Stomach (tissue), 4 donors: ENCODE data around the gene ZFP91.

Experiments used
- EP300 ChIP-seq: sonication (generic); formaldehyde crosslinking; IDR thresholded peaks from one replicate; pipeline ENCODE4 v1.6.1; 2017; ENCODE audit warnings: antibody characterized with exemption
- TF ChIP-seq, protein P1 (sequence below), 7 experiments: fragments of 450-650 bp in 4 of 7; fragments of 200-600 bp in 3 of 7; sonication (generic) in 3 of 7; IDR thresholded peaks; one replicate each; pipeline ENCODE4 v1.5.1; 2016 to 2019; ENCODE audit warnings: antibody characterized with exemption in 7 of 7, control low read depth in 2 of 7, mild to moderate bottlenecking in 1 of 7

DNA sequence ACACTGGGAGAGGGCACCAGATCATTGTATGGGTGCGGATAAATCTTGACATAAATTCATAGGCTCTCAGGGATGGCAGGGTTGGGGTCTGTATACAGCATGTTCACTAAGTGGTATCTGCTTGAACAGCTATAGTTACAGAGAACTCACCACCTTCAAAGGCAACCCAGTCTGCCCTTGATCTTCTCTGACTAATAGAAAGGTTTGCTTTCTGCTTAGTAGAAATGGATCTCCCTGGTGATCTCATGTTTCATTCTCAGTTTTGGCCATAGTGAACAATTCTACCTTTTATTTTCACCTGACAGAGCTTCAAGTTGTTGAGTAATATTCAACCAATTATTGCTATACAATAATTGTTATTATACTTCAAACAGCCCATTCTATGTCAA, 76.0 kb downstream of the ZFP91 start:
- TF ChIP-seq, protein P1, sequence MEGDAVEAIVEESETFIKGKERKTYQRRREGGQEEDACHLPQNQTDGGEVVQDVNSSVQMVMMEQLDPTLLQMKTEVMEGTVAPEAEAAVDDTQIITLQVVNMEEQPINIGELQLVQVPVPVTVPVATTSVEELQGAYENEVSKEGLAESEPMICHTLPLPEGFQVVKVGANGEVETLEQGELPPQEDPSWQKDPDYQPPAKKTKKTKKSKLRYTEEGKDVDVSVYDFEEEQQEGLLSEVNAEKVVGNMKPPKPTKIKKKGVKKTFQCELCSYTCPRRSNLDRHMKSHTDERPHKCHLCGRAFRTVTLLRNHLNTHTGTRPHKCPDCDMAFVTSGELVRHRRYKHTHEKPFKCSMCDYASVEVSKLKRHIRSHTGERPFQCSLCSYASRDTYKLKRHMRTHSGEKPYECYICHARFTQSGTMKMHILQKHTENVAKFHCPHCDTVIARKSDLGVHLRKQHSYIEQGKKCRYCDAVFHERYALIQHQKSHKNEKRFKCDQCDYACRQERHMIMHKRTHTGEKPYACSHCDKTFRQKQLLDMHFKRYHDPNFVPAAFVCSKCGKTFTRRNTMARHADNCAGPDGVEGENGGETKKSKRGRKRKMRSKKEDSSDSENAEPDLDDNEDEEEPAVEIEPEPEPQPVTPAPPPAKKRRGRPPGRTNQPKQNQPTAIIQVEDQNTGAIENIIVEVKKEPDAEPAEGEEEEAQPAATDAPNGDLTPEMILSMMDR (IDR thresholded peaks at IDR 0.05): no peak
- no peak for TF ChIP-seq EP300
